ENCODE measurements around the gene MRPS35.

- TF ChIP-seq CTCF (IDR thresholded peaks at IDR 0.05 in 8 of 11, conservative IDR thresholded peaks at IDR 0.05 in 3 of 11): no peak
- TF ChIP-seq POLR2AphosphoS5 (IDR thresholded peaks at IDR 0.05): no peak
Measured at GRCh38 chr12:27733791-27734190, 23.2 kb downstream of the MRPS35 start.
